Transverse colon (tissue), 4 donors: Measurements from ENCODE around the gene KIF2C. TPM values are rescaled to one million over a fixed set of nuclear protein-coding genes. Genes with fewer than 3 reads are reported as not detected.

Source experiments
- DNase-seq: peaks from one replicate; pipeline ENCODE4 v3.0.0-alpha.2; 2019
- H3K27ac ChIP-seq, 4 donors: fragments of 200-600 bp; sonication (generic); 2 replicates each; pipeline ENCODE4 v1.5.1; 2016 to 2018; ENCODE audit warnings: inconsistent platforms in 4 of 4
- H3K27me3 ChIP-seq: fragments of 200-600 bp; sonication (generic); 2 replicates; pipeline ENCODE4 v1.5.1; 2017; ENCODE audit warnings: inconsistent platforms
- H3K36me3 ChIP-seq, 4 donors: fragments of 200-600 bp; sonication (generic); 2 replicates each; pipeline ENCODE4 v1.5.1; 2017 to 2019; ENCODE audit warnings: inconsistent platforms in 4 of 4
- H3K4me1 ChIP-seq, 4 donors: fragments of 200-600 bp; sonication (generic); 2 replicates each; pipeline ENCODE4 v1.5.1; 2017 to 2020; ENCODE audit warnings: inconsistent platforms in 4 of 4
- H3K4me3 ChIP-seq, 4 donors: fragments of 200-600 bp; sonication (generic); 1 replicate in 1 of 4; 2 replicates in 3 of 4; pipeline versions ENCODE4 v1.5.1 to v1.6.1; 2017 to 2019; ENCODE audit warnings: inconsistent platforms in 4 of 4
- H3K9me3 ChIP-seq, 2 donors: fragments of 200-600 bp; sonication (generic); 2 replicates each; pipeline ENCODE4 v1.5.1; 2017 to 2019; ENCODE audit warnings: inconsistent platforms in 2 of 2
- CTCF ChIP-seq, 5 experiments: fragments of 200-600 bp in 3 of 5; fragments of 450-650 bp in 2 of 5; sonication (generic) in 3 of 5; IDR thresholded peaks; 1 replicate in 2 of 5; 2 replicates in 3 of 5; pipeline ENCODE4 v1.5.1; 2016 to 2017; ENCODE audit warnings: antibody characterized with exemption in 5 of 5, inconsistent platforms in 3 of 5, mild to moderate bottlenecking in 2 of 5, moderate library complexity in 1 of 5
- EP300 ChIP-seq: sonication (generic); formaldehyde crosslinking; IDR thresholded peaks from one replicate; pipeline ENCODE4 v1.6.1; 2017; ENCODE audit warnings: antibody characterized with exemption, low read depth
- POLR2A ChIP-seq: fragments of 450-650 bp; IDR thresholded peaks from one replicate; pipeline ENCODE4 v1.6.1; 2016; ENCODE audit warnings: antibody characterized with exemption, mild to moderate bottlenecking, moderate library complexity
- POLR2AphosphoS5 ChIP-seq, 3 donors: sonication (generic); formaldehyde crosslinking; IDR thresholded peaks; one replicate each; pipeline ENCODE4 v1.6.1; 2016; ENCODE audit warnings: antibody characterized with exemption in 3 of 3
- WGBS, 2 donors: methylation state at CpG; one replicate each; pipeline ENCODE4 v1.1.5; 2018; ENCODE audit warnings: low coverage in 1 of 2; 5-methylcytosine and 5-hydroxymethylcytosine counted together
- in situ Hi-C, 4 donors: fragments of 200-750 bp; cut with MboI; loops; one replicate each; pipeline versions ENCODE4 v1.15.0 to v1.15.1; 2017; ENCODE audit warnings: low sequenced_read_pairs in 3 of 4, low pct_ligation_motif_present in 1 of 4, low pct_unique_long_range_greater_than_20kb in 1 of 4
- intact Hi-C: fragments of 100-400 bp; cut with DNase I; formaldehyde crosslinking; loops from one replicate; pipeline ENCODE4 v1.15.1; 2023; ENCODE audit warnings: low total_unique reads
- total RNA-seq, 4 donors: library from RNA; depleted of rRNA; stranded (reverse); fragments of >200 nt; gene quantifications; one replicate each; pipeline ENCODE4 v1.1.0, GENCODE V29; 2016

Gene KIF2C
- total RNA-seq, 4 donors from 2014 or later: 0.95 to 8.0 (median 1.9) TPM; not detected in 1

GRCh38 chr1:44719318-44719717 lies 20.3 kb upstream of the KIF2C start:
- in situ Hi-C loops: no loop called here
- Histone ChIP-seq H3K27ac (no peak overlapping the region), H3K27me3 (no peaks in the 10 kb centered on the region), H3K36me3 (no peaks in the 10 kb centered on the region), H3K9me3 (no peaks in the 10 kb centered on the region), H3K4me3 (no peak overlapping the region), H3K4me1 (peaks cover 0 to 17% (median 2%) of the 10 kb centered on the region in 4 donors)
- intact Hi-C loops: no loop called here
- 75 to 79% methylated on average over 2 to 5 of the region's 5 CpGs for WGBS, 2 donors
- no peak for DNase-seq
- TF ChIP-seq EP300 (no peak), CTCF (IDR thresholded peaks at IDR 0.05) (no peak)

GRCh38 chr1:44720281-44720680 lies 19.4 kb upstream of the KIF2C start:
- WGBS, 2 donors: 83 to 84% methylated on average over 2 to 4 of the region's 4 CpGs
- Histone ChIP-seq H3K4me1 (peaks cover 0 to 10% (median 2%) of the 10 kb centered on the region in 4 donors), H3K27me3 (no peaks in the 10 kb centered on the region), H3K4me3 (no peak overlapping the region), H3K9me3 (no peaks in the 10 kb centered on the region), H3K27ac (no peak overlapping the region), H3K36me3 (no peaks in the 10 kb centered on the region)
- no peak for TF ChIP-seq POLR2A
- TF ChIP-seq POLR2AphosphoS5 (IDR thresholded peaks at IDR 0.05): no peak
- TF ChIP-seq EP300: no peak
- no peak for TF ChIP-seq CTCF (IDR thresholded peaks at IDR 0.05)
- DNase-seq: no peak
- in situ Hi-C loops (no loop called here), intact Hi-C loops (no loop called here)

DNA sequence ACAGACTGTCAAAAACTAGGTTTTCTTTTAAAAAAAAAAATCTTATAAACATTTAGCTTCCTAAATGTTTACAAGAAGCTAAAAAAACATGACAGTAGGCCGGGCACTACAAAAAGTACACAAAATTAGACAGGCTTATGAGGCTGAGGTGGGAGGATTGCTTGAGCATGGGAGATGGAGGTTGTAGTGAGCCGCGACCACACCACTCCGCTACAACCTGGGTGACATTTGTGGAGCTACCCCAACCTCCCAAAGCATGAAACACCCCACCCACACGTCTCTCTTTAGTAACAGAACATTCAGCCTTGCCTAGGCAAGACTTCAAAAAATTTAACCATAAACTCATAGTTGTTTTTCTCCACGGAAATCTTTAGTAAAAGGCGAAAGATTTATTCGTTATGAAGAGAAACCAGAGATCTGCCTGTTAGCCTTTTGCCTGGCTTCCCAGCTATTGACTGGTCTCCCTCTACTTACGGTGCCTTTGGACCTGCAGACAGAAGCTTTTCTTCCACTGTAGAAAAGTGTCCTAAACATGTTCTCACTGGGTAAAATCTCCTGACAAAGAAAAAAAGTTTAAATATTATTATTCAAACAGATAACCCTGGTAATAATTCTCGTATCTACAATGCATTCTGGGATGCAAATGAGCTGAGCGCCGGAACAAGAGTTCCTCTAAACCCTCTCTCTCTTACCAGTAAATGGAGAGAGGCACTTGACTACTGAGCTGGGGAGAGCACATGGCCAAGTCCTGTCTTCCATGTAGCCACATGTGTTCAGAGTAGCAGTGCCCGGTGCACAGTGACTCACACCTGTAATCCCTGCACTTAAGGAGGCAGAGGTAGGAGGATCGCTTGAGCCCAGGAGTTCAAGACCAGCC lies 17.9 kb upstream of the KIF2C start:
- 24 to 41% methylated on average over 8 to 14 of the region's 14 CpGs for WGBS, 2 donors
- Histone ChIP-seq H3K4me1 (peaks cover 0 to 6% (median 2%) of the 10 kb centered on the region in 4 donors), H3K9me3 (no peaks in the 10 kb centered on the region), H3K36me3 (no peaks in the 10 kb centered on the region), H3K4me3 (no peak overlapping the region), H3K27me3 (no peaks in the 10 kb centered on the region), H3K27ac (peak overlapping the region in 3 of 4 donors; percentile 37 to 62 (median 52))
- in situ Hi-C loops (no loop called here), intact Hi-C loops (no loop called here)
- no peak for TF ChIP-seq EP300
- peak in 2 of 3 donors; percentile 86 to 93 for TF ChIP-seq POLR2AphosphoS5 (IDR thresholded peaks at IDR 0.05)
- TF ChIP-seq POLR2A: peak; percentile 86
- peak; percentile 69 for DNase-seq

- no peak overlapping the region for H3K27ac ChIP-seq
- no peaks in the 10 kb centered on the region for H3K27me3 ChIP-seq
- H3K4me3 ChIP-seq: no peak overlapping the region
- intact Hi-C loops (no loop called here), in situ Hi-C loops (no loop called here)
- TF ChIP-seq POLR2AphosphoS5 (IDR thresholded peaks at IDR 0.05) (no peak), EP300 (no peak), CTCF (IDR thresholded peaks at IDR 0.05) (no peak), POLR2A (no peak)
- H3K9me3 ChIP-seq: no peaks in the 10 kb centered on the region
- no peaks in the 10 kb centered on the region for H3K36me3 ChIP-seq
- H3K4me1 ChIP-seq: peaks cover 0 to 6% (median 0%) of the 10 kb centered on the region in 4 donors
- DNase-seq: no peak
- WGBS, 2 donors: 67 to 72% methylated on average over 3 to 9 of the region's 9 CpGs
Measured at GRCh38 chr1:44723064-44723463, 16.6 kb upstream of the KIF2C start.
